ENCODE measurements around the gene STK24.

Gene STK24

GRCh38 chr13:98399756-98400155, 177.2 kb downstream of the STK24 start:
- no peaks in the 10 kb centered on the region for H3K79me2 ChIP-seq (ENCODE audit: low read length)
- H3K27ac ChIP-seq (ENCODE audit: low read length): no peak overlapping the region
- H3K4me2 ChIP-seq (ENCODE audit: low read depth, low read length): no peak overlapping the region
- no peaks in the 10 kb centered on the region for H3K4me1 ChIP-seq (ENCODE audit: low read length)
- H3K9me3 ChIP-seq (replicated peaks; ENCODE audit: insufficient read depth, low read length): no peaks in the 10 kb centered on the region
- H4K20me1 ChIP-seq (ENCODE audit: insufficient read depth, low read length): no peaks in the 10 kb centered on the region
- DNase-seq: no peak
- no peaks in the 10 kb centered on the region for H3K36me3 ChIP-seq (replicated peaks; ENCODE audit: insufficient read depth, low read length)
- TF ChIP-seq, protein P1, sequence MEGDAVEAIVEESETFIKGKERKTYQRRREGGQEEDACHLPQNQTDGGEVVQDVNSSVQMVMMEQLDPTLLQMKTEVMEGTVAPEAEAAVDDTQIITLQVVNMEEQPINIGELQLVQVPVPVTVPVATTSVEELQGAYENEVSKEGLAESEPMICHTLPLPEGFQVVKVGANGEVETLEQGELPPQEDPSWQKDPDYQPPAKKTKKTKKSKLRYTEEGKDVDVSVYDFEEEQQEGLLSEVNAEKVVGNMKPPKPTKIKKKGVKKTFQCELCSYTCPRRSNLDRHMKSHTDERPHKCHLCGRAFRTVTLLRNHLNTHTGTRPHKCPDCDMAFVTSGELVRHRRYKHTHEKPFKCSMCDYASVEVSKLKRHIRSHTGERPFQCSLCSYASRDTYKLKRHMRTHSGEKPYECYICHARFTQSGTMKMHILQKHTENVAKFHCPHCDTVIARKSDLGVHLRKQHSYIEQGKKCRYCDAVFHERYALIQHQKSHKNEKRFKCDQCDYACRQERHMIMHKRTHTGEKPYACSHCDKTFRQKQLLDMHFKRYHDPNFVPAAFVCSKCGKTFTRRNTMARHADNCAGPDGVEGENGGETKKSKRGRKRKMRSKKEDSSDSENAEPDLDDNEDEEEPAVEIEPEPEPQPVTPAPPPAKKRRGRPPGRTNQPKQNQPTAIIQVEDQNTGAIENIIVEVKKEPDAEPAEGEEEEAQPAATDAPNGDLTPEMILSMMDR (IDR thresholded peaks at IDR 0.05; ENCODE audit: low read length): no peak
- TF ChIP-seq EZH2phosphoT487 (IDR thresholded peaks at IDR 0.05; ENCODE audit: low read length) (no peak), EZH2 (optimal IDR thresholded peaks at IDR 0.05; ENCODE audit: low read depth, low read length) (no peak)
- H2AFZ ChIP-seq (ENCODE audit: low read length): no peak overlapping the region
- no peak overlapping the region for H3K4me3 ChIP-seq (ENCODE audit: low read length)
- H3K9me2 ChIP-seq (replicated peaks; ENCODE audit: insufficient read depth, low read length): no peaks in the 10 kb centered on the region
- H3K27me3 ChIP-seq (replicated peaks; ENCODE audit: insufficient read depth, low read length): no peaks in the 10 kb centered on the region
- H3F3A ChIP-seq (ENCODE audit: insufficient read depth, low read length): no peaks in the 10 kb centered on the region
- no peak overlapping the region for H3K9ac ChIP-seq (ENCODE audit: low read length)

DNA sequence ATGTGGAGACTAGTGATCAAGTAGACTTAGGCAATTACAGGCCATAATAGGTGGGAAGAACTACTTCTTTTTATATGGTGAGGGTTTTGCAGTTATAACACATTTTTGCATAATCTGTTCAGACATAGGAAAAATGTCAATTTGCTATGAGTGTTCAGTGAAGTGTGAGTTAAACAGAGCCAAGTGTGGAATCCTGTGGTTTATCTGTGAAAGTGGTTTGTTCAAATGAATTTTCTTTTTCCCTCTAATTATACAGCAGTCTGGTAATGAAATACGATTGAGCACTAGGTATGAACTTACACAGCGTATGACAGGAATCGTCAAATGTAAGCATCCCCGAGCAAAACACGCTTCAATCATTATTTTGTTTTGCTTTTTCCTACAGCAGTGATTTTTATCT, 178.3 kb downstream of the STK24 start:
- Histone ChIP-seq H3K4me1 (ENCODE audit: low read length) (no peaks in the 10 kb centered on the region), H3K27me3 (replicated peaks; ENCODE audit: insufficient read depth, low read length) (no peaks in the 10 kb centered on the region), H3K4me2 (ENCODE audit: low read depth, low read length) (no peak overlapping the region), H3K9me3 (replicated peaks; ENCODE audit: insufficient read depth, low read length) (no peaks in the 10 kb centered on the region), H3K9me2 (replicated peaks; ENCODE audit: insufficient read depth, low read length) (no peaks in the 10 kb centered on the region), H3K4me3 (ENCODE audit: low read length) (no peak overlapping the region), H3K9ac (ENCODE audit: low read length) (no peak overlapping the region), H4K20me1 (ENCODE audit: insufficient read depth, low read length) (no peaks in the 10 kb centered on the region), H3F3A (ENCODE audit: insufficient read depth, low read length) (no peaks in the 10 kb centered on the region), H3K36me3 (replicated peaks; ENCODE audit: insufficient read depth, low read length) (no peaks in the 10 kb centered on the region), H3K27ac (ENCODE audit: low read length) (no peak overlapping the region), H3K79me2 (ENCODE audit: low read length) (no peaks in the 10 kb centered on the region), H2AFZ (ENCODE audit: low read length) (no peak overlapping the region)
- DNase-seq: no peak
- no peak for TF ChIP-seq EZH2phosphoT487 (IDR thresholded peaks at IDR 0.05; ENCODE audit: low read length)
- no peak for TF ChIP-seq EZH2 (optimal IDR thresholded peaks at IDR 0.05; ENCODE audit: low read depth, low read length)
- TF ChIP-seq, protein P1 (IDR thresholded peaks at IDR 0.05; ENCODE audit: low read length): no peak

GRCh38 chr13:98397861-98398260, 179.0 kb downstream of the STK24 start:
- no peaks in the 10 kb centered on the region for H3F3A ChIP-seq (ENCODE audit: insufficient read depth, low read length)
- H3K36me3 ChIP-seq (replicated peaks; ENCODE audit: insufficient read depth, low read length): no peaks in the 10 kb centered on the region
- no peaks in the 10 kb centered on the region for H3K9me2 ChIP-seq (replicated peaks; ENCODE audit: insufficient read depth, low read length)
- no peaks in the 10 kb centered on the region for H3K9me3 ChIP-seq (replicated peaks; ENCODE audit: insufficient read depth, low read length)
- no peak for TF ChIP-seq EZH2phosphoT487 (IDR thresholded peaks at IDR 0.05; ENCODE audit: low read length)
- TF ChIP-seq, protein P1 (IDR thresholded peaks at IDR 0.05; ENCODE audit: low read length): no peak
- TF ChIP-seq EZH2 (optimal IDR thresholded peaks at IDR 0.05; ENCODE audit: low read depth, low read length): no peak
- no peaks in the 10 kb centered on the region for H4K20me1 ChIP-seq (ENCODE audit: insufficient read depth, low read length)
- no peaks in the 10 kb centered on the region for H3K79me2 ChIP-seq (ENCODE audit: low read length)
- H3K4me3 ChIP-seq (ENCODE audit: low read length): no peak overlapping the region
- H3K4me1 ChIP-seq (ENCODE audit: low read length): no peaks in the 10 kb centered on the region
- no peak overlapping the region for H3K27ac ChIP-seq (ENCODE audit: low read length)
- H2AFZ ChIP-seq (ENCODE audit: low read length): no peak overlapping the region
- no peak overlapping the region for H3K4me2 ChIP-seq (ENCODE audit: low read depth, low read length)
- H3K9ac ChIP-seq (ENCODE audit: low read length): no peak overlapping the region
- no peak for DNase-seq
- no peaks in the 10 kb centered on the region for H3K27me3 ChIP-seq (replicated peaks; ENCODE audit: insufficient read depth, low read length)

All from MM.1S (cell line).